ENCODE measurements around the gene HS1BP3.

The HS1BP3 gene

DNA sequence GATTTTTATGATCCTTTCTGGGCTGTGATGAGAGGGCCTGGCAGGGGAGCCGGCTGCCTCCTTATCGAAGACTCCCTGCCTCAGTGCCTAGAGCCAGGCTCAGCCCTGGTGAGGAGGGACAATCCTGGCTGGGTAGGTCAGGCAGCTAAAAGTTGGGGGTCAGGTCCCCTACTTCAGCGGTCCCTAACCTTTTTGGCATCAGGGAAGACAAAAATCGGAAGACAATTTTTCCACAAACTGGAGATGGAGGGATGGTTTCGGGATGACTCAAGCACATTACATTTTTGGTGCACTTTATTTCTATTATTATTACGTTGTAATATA lies 53.1 kb downstream of the HS1BP3 start:
- Histone ChIP-seq H3K4me3 (ENCODE audit: low read length) (no peak overlapping the region), H3K9me3 (ENCODE audit: control insufficient read depth, insufficient read depth, low read length) (no peaks in the 10 kb centered on the region), H3K4me1 (ENCODE audit: control insufficient read depth, low read length) (peaks cover 39% of the 10 kb centered on the region), H3K27me3 (ENCODE audit: control insufficient read depth, low read length) (peaks cover 51% of the 10 kb centered on the region), H3F3A (ENCODE audit: control insufficient read depth, insufficient read depth) (peaks cover 12% of the 10 kb centered on the region; the same call in 1 of the 2 replicates), H4K20me1 (ENCODE audit: control insufficient read depth, insufficient read depth, low read depth, low read length) (peaks cover 28% of the 10 kb centered on the region; the same call in 1 of the 2 replicates), H3K9me2 (replicated peaks; ENCODE audit: control insufficient read depth, low read length) (no peaks in the 10 kb centered on the region), H3K27ac (ENCODE audit: low read depth, low read length) (no peak overlapping the region), H3K4me2 (ENCODE audit: low read length) (no peak overlapping the region), H3K36me3 (ENCODE audit: control insufficient read depth, low read length) (no peaks in the 10 kb centered on the region), H3K79me2 (ENCODE audit: control insufficient read depth, low read length) (no peaks in the 10 kb centered on the region)
- TF ChIP-seq EZH2phosphoT487 (IDR thresholded peaks at IDR 0.05; ENCODE audit: borderline replicate concordance, low read length), result no peak
- TF ChIP-seq, protein P1, sequence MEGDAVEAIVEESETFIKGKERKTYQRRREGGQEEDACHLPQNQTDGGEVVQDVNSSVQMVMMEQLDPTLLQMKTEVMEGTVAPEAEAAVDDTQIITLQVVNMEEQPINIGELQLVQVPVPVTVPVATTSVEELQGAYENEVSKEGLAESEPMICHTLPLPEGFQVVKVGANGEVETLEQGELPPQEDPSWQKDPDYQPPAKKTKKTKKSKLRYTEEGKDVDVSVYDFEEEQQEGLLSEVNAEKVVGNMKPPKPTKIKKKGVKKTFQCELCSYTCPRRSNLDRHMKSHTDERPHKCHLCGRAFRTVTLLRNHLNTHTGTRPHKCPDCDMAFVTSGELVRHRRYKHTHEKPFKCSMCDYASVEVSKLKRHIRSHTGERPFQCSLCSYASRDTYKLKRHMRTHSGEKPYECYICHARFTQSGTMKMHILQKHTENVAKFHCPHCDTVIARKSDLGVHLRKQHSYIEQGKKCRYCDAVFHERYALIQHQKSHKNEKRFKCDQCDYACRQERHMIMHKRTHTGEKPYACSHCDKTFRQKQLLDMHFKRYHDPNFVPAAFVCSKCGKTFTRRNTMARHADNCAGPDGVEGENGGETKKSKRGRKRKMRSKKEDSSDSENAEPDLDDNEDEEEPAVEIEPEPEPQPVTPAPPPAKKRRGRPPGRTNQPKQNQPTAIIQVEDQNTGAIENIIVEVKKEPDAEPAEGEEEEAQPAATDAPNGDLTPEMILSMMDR (IDR thresholded peaks at IDR 0.05; ENCODE audit: low read depth, low read length, poor library complexity, severe bottlenecking), result no peak

DNA sequence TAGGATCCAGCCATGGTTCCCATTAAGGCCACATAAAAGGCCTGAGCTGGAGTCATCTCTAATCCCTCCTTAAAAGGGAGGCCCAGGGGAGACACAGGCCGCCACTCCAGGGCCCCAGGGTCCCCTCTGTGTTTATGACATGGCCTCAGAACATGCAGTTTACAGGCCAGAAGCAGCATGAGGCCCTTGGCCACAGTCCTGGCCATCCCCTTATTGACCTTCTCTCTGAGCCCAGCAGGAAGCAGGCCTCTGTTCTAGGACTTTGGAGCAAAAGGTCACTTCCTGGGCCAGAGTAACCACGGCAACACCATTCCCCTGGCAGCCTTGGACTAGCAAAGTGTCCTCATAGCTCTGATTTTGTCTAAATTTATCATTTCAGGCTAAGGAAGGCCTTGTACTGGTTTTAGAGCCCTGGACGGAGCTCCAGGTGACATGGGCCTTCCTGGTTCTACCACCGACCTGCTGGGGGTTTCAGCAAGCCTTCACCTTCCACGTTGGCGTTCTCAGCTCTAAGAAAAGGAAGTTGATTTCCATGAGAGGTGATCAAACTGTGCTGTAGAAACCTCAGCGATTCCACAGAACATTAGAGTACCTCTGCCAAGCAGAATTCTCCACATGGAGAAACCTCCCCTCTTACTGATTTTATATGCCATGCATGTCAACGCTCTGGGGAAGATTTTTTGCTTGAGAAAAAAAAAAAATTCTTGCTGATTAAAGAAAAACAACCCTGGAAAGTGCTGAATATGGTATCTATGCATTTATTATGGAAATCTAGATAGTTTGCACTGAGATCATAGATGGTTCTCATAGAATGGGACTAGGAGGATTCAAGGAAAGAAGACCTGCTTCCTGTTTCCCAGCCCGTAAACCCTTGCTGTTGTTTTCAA lies 53.7 kb downstream of the HS1BP3 start:
- H3K9me3 ChIP-seq (ENCODE audit: control insufficient read depth, insufficient read depth, low read length), result no peaks in the 10 kb centered on the region
- H3F3A ChIP-seq (ENCODE audit: control insufficient read depth, insufficient read depth), result peaks cover 12% of the 10 kb centered on the region; the same call in 1 of the 2 replicates
- no peak overlapping the region for H3K4me3 ChIP-seq (ENCODE audit: low read length)
- H3K27me3 ChIP-seq (ENCODE audit: control insufficient read depth, low read length), result peaks cover 56% of the 10 kb centered on the region
- H4K20me1 ChIP-seq (ENCODE audit: control insufficient read depth, insufficient read depth, low read depth, low read length), result peaks cover 28% of the 10 kb centered on the region; the same call in 1 of the 2 replicates
- H3K79me2 ChIP-seq (ENCODE audit: control insufficient read depth, low read length), result no peaks in the 10 kb centered on the region
- H3K27ac ChIP-seq (ENCODE audit: low read depth, low read length), result no peak overlapping the region
- H3K4me1 ChIP-seq (ENCODE audit: control insufficient read depth, low read length), result peaks cover 39% of the 10 kb centered on the region
- H3K9me2 ChIP-seq (replicated peaks; ENCODE audit: control insufficient read depth, low read length), result no peaks in the 10 kb centered on the region
- 0 out of 2 replicates have a peak overlapping the region, but pooled peaks have one; percentile 75 for H3K4me2 ChIP-seq (ENCODE audit: low read length)
- no peaks in the 10 kb centered on the region for H3K36me3 ChIP-seq (ENCODE audit: control insufficient read depth, low read length)
- no peak for TF ChIP-seq EZH2phosphoT487 (IDR thresholded peaks at IDR 0.05; ENCODE audit: borderline replicate concordance, low read length)
- TF ChIP-seq, protein P1 (IDR thresholded peaks at IDR 0.05; ENCODE audit: low read depth, low read length, poor library complexity, severe bottlenecking), result no peak

DNA sequence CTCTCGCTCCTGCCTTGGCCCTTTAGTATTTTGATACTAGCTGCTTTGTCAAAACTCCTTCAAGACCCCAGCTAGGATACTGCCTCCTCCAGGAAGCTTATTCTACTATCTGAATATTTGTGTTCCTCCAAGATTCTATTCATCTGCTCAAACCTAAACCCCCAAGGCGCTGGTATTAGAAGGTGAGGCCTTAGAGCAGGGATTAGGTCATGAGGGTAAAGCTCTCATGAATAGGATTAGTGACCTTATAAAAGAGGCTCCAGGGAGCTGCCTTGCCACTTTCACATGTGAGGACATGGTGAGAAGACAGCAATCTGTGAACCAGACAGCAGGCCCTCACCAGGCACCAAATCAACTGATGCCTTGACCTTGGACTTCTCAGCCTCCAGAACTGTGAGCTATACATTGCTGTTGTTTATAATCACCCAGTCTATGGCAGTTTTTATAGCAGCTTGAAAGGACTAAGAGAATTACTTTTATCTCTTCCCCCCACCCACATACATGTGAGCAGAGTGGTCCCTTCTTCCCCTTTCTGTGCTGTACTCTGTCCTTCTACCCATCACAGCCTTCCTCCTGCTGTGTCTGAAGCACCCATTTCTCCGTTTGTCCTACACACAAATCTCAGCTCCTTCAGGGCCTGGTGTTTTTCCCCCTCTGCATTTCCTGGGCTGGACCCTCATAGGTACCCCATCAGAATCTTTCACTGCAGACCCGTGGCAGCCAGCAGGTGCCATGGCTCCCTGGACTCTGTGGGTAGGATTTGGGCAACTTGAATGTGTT lies 54.5 kb downstream of the HS1BP3 start:
- Histone ChIP-seq H4K20me1 (ENCODE audit: control insufficient read depth, insufficient read depth, low read depth, low read length) (peaks cover 28% of the 10 kb centered on the region; the same call in 1 of the 2 replicates), H3K4me2 (ENCODE audit: low read length) (peak overlapping the region; percentile 75), H3K79me2 (ENCODE audit: control insufficient read depth, low read length) (no peaks in the 10 kb centered on the region), H3K27me3 (ENCODE audit: control insufficient read depth, low read length) (peaks cover 56% of the 10 kb centered on the region), H3K9me2 (replicated peaks; ENCODE audit: control insufficient read depth, low read length) (no peaks in the 10 kb centered on the region), H3F3A (ENCODE audit: control insufficient read depth, insufficient read depth) (peaks cover 12% of the 10 kb centered on the region; the same call in 1 of the 2 replicates), H3K36me3 (ENCODE audit: control insufficient read depth, low read length) (no peaks in the 10 kb centered on the region), H3K4me3 (ENCODE audit: low read length) (peak overlapping the region; percentile 55), H3K4me1 (ENCODE audit: control insufficient read depth, low read length) (peaks cover 39% of the 10 kb centered on the region), H3K9me3 (ENCODE audit: control insufficient read depth, insufficient read depth, low read length) (no peaks in the 10 kb centered on the region), H3K27ac (ENCODE audit: low read depth, low read length) (0 out of 2 replicates have a peak overlapping the region, but pooled peaks have one; percentile 6)
- no peak for TF ChIP-seq EZH2phosphoT487 (IDR thresholded peaks at IDR 0.05; ENCODE audit: borderline replicate concordance, low read length)
- TF ChIP-seq, protein P1 (IDR thresholded peaks at IDR 0.05; ENCODE audit: low read depth, low read length, poor library complexity, severe bottlenecking), result no peak

Measured in DOHH2 (cell line).